GM18907 (cell line): ENCODE data around the gene ACER3.
"Not testable (repeated sequence)": the region's sequence is repeated elsewhere in the genome, so short reads cannot be mapped to it uniquely, and the experiment has no call there.

ENCODE experiments used
- ATAC-seq: cut with Tn5 transposase; IDR thresholded peaks from one replicate; pipeline ENCODE4 v1.9.1; 2021; ENCODE audit warnings: mild to moderate bottlenecking, moderate library complexity; ENCODE audit not compliant: unreplicated experiment

The ACER3 gene

GRCh38 chr11:76863196-76863777, 2.6 kb downstream of the ACER3 start:
- ATAC-seq = no peak

- no peak for ATAC-seq
Observed at GRCh38 chr11:76872959-76873827, 12.5 kb downstream of the ACER3 start.

- no peak for ATAC-seq
Observed at GRCh38 chr11:76878014-76878413, 17.3 kb downstream of the ACER3 start.

- ATAC-seq = no peak
Observed at GRCh38 chr11:76880314-76880713, 19.6 kb downstream of the ACER3 start.

- ATAC-seq = no peak
Observed at GRCh38 chr11:76880956-76881355, 20.2 kb downstream of the ACER3 start.

- no peak for ATAC-seq
Observed at GRCh38 chr11:76885390-76886097, 24.8 kb downstream of the ACER3 start.

GRCh38 chr11:76888989-76889388, 28.3 kb downstream of the ACER3 start:
- no peak for ATAC-seq

DNA sequence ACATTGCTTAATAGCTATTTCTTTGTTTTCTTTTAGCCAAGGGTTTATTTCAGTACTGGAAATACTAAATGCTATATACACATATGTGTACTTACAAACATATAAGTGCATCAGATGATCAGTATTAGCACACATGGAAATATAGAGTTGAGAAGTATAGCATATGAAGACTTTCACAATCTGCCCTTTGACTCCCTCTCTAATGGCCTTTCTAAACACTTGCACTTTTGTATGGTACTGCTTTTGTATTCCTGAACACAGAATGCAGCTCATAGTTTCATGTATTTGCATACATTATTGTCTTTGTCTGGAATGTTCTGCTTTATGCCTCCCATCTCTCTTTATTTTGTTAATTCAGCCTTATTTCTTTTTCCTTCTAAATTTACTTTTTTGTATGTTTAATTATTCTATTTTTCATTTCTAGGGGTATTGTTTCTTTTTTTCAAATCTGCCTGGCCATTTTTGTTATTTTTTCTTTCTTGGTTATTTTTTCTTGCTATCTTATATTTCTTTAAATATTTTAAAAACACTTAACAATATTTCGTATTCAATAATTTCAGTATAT, 28.8 kb downstream of the ACER3 start:
- ATAC-seq = no peak

DNA sequence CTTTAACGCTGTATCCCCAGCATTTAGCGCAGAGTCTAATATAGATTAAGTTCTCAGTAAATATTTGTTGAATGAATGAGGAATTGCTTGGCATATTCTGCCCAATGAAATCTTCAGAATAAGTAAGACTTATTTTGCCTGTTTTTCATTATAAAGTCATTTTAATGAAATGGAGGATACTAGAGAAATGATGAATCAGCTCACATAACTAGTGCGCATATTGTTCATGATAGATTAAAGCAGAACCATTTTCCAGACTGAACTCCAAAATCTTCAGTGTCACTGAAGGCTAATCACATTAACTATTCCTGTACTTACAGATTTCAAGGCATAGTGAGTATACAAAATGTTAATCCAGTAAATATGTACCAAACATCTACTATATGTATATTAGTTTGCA, 29.6 kb downstream of the ACER3 start:
- no peak for ATAC-seq

GRCh38 chr11:76891285-76891684, 30.6 kb downstream of the ACER3 start:
- no peak for ATAC-seq

- no peak for ATAC-seq
Observed at GRCh38 chr11:76891793-76892192, 31.1 kb downstream of the ACER3 start.

- no peak for ATAC-seq
Observed at GRCh38 chr11:76892306-76892705, 31.6 kb downstream of the ACER3 start.

DNA sequence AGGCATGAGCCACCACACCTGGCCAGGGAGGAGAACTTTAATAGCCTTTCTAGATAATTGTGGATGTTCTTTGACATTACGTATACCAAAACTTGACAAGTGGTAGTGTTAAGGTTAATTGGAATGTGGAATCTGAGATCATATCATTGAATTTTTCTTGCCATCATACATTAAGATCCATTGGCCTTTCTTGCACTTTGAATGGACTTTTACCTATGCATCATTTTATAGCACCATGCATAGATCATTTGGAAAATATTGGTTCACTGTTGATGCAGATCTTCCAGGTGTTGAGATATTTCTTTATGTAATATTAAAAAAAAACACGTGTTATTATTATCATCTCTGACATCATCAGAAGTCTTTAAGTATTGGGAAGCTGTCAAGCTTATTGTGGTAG, 36.5 kb downstream of the ACER3 start:
- no peak for ATAC-seq

DNA sequence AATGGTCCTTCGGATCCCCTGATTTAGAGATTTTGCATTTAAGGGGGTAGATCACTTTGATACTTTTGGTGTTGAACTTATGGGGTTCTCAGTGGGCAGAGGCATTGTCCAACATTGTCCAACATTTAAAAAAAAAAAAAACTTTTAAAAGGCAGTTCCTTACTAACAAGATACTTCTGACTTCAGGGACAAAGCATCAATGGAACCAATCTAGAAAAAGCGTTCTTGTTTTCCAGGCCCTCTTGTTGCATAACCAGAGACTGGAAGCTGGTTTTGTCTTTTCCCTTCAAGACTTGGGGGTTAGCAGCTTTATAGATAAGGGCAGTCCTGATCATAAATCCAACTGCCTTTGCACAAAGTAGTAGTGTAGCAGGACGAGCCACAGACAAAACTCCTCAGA, 40.4 kb downstream of the ACER3 start:
- ATAC-seq = no peak

DNA sequence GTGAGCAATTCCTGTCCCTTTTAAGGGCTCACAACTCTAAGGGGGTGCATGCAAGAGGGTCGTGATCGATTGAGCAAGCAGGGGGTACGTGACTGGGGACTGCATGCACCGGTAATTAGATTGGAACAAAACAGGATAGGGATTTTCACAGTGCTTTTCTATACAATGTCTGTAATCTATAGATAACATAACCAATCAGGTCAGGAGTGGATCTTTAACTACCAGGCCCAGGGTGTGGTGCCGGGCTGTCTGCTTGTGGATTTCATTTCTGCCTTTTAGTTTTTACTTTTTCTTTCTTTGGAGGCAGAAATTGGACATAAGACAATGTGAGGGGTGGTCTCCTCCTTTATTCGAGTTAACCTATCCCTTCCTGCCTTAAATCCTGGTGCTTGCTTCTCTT, 40.9 kb downstream of the ACER3 start:
- not testable (repeated sequence) for ATAC-seq

DNA sequence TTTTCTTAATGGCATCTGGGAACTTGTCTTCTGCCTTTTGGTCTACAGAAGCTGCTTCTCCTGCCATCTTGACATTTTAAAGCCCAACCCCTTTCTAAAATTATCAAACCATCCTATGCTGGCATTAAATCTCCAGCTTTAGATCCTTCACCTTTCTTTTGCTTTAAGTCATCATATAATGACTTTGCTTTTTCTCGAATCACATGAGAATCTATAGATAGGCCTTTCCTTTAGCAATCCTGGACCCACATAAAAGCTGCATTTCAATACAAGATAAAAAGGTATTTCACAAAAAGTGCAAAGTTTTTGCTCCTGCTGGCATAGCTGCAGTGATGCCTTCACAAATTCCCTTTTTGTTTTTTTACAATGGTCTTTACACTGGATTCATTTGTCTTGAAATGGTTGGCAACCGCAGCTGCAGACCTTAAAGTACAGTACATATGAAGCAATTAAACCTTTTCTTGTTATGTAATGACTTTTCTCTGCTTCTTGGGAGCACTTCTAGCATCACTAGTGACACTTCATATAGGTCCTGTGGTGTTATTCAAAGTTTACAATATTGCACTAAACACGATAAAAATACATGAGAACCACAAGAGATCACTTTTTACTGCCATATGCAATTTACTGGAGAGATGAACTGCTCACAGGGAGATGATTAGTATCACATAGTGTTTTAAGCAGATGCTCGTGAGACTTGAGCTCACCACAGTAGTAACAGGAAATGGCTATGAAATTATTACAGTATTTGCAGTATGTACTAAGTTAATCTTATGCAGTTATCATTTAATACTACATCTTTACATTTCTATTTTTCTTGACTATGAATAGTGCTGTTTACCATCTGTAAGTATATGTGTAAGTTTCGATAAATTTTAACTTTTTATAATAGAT, 41.6 kb downstream of the ACER3 start:
- ATAC-seq = no peak

GRCh38 chr11:76903325-76903724, 42.6 kb downstream of the ACER3 start:
- no peak for ATAC-seq

DNA sequence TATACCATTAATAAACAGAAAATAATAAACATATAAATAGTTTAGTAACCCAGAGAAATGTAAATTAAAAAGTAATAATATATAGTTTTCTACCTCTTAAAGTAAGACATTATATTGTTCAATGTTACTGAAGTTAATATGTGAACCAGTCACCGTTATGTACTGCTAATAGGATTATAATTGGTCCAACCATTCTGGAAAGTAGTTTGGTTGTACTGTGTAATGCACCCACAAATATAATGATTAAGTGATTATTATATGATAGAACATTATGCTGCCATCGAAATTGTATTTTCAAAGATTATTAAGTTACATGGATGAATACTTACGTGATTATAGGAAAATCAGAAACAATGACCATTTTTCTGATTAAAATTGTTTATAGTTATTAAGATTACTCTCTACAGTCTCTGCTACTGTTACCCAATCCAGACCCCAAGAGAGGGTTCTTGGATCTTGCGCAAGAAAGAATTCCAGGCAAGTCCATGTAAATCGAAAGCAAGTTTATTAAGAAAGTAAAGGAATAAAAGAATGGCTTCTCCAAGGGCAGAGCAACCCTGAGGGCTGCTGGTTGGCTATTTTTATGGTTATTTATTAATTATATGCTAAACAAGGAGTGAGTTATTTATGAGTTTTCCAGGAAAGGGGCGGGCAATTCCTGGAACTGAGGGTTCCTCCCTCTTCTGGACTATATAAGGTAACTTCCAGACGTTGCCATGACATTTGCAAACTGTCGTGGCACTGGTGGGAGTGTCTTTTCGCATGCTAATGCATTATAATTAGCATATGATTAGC, 50.1 kb downstream of the ACER3 start:
- no peak for ATAC-seq

- no peak for ATAC-seq
Observed at GRCh38 chr11:76911415-76911808, 50.7 kb downstream of the ACER3 start.

DNA sequence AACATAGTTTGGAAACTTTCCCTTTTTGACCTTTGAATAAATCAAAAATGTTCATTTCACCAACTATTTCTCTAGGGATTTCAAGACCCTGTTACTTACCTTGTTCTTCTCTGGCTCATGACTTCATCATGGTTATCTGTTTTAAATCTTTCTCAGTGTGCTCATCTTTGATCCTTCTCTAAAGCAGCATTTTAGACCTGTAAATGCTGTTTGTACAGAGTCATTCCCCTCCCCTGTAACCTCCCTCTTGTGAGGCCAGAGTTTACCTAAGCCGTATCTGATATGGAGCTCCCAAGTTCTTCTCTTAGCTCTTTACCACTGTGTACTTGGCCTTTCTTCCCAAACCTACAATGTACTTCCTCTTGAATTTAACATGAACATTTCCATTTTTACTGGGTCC, 56.0 kb downstream of the ACER3 start:
- ATAC-seq = no peak
